ENCODE results near the gene SLCO2A1.
A peak's percentile ranks its signal among the peaks of the same experiment; 100 is the strongest.

The SLCO2A1 gene

GRCh38 chr3:133895208-133896001 is 134.3 kb downstream of the SLCO2A1 start, which contains the start of gene RAB6B:
TSS of gene RAB6B (minus strand) at chr3:133895882. CDS start at chr3:133895466, 416 bp downstream.
- DNase-seq: peak in 9 of 14 donors; percentile 51 to 81 (median 68)

GRCh38 chr3:133894353-133895207 is 135.1 kb downstream of the SLCO2A1 start:
- peak in 2 of 14 donors; percentile 27 to 41 for DNase-seq

- peak in 1 of 14 donors; percentile 13 for DNase-seq
Measured at GRCh38 chr3:133893683-133894352, 135.9 kb downstream of the SLCO2A1 start.

GRCh38 chr3:133892541-133893231 is 137.0 kb downstream of the SLCO2A1 start:
- peak in 1 of 14 donors; percentile 13 for DNase-seq

- no peak for DNase-seq
Measured at GRCh38 chr3:133891662-133892378, 137.9 kb downstream of the SLCO2A1 start.

- DNase-seq: no peak
Measured at GRCh38 chr3:133890972-133891644, 138.6 kb downstream of the SLCO2A1 start.

- no peak for DNase-seq
Measured at GRCh38 chr3:133890037-133890436, 139.7 kb downstream of the SLCO2A1 start.

GRCh38 chr3:133888726-133889340 is 140.9 kb downstream of the SLCO2A1 start:
- peak in 1 of 14 donors; percentile 36 for DNase-seq

- DNase-seq: peak in 3 of 14 donors; percentile 28 to 31 (median 30)
Measured at GRCh38 chr3:133887803-133888703, 141.7 kb downstream of the SLCO2A1 start.

GRCh38 chr3:133887074-133887802 is 142.5 kb downstream of the SLCO2A1 start:
- DNase-seq: no peak

GRCh38 chr3:133886031-133886722 is 143.5 kb downstream of the SLCO2A1 start:
- DNase-seq: no peak

GRCh38 chr3:133884887-133885711 is 144.6 kb downstream of the SLCO2A1 start:
- DNase-seq: no peak

- DNase-seq: no peak
Measured at GRCh38 chr3:133884054-133884886, 145.5 kb downstream of the SLCO2A1 start.

- DNase-seq: no peak
Measured at GRCh38 chr3:133883641-133884040, 146.1 kb downstream of the SLCO2A1 start.

- peak in 1 of 14 donors; percentile 32 for DNase-seq
Measured at GRCh38 chr3:133882986-133883586, 146.6 kb downstream of the SLCO2A1 start.

Data from C1 segment of cervical spinal cord (tissue), 14 donors.